Anterior cingulate cortex (tissue), 58 donors: Measurements from ENCODE around the gene PTPRJ.
"Not testable (repeated sequence)": the region's sequence is repeated elsewhere in the genome, so short reads cannot be mapped to it uniquely, and the experiment has no call there.

Experiments
- DNase-seq, 58 donors: peaks; one replicate each; lab custom pipeline; 2025; lab: John Stamatoyannopoulos, UW

PTPRJ gene

DNA sequence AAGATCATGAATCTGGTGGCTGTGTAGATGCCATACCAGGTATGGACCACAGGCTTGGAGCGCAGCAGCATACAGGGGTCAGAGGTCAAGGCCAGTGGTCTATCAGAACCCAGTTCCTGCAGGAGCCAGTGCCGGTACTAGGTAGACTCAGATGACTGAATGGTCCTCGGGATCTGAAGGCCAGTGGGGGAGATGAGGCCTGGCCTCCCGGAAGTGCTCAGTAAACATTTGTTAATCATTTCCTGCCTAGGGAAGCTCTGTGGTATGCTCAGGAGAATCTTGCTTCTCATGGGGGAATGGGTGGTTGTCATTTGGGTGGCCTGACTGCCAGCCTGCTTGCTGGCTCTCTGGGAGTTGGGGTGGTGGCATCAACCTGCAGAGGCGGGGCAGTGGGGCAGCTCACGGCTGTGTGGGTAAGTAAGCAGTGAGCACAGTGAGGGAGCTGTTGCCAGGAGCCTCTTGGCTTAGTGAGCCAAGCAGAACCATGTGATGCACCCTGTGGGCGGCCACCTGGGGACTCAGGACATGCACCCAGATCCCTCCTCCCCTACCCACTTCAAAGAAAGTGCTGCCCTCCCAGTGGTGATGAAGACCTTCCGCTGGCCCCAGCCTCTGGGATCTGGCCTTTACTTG is 33.0 kb downstream of the PTPRJ start:
- DNase-seq: no peak

DNA sequence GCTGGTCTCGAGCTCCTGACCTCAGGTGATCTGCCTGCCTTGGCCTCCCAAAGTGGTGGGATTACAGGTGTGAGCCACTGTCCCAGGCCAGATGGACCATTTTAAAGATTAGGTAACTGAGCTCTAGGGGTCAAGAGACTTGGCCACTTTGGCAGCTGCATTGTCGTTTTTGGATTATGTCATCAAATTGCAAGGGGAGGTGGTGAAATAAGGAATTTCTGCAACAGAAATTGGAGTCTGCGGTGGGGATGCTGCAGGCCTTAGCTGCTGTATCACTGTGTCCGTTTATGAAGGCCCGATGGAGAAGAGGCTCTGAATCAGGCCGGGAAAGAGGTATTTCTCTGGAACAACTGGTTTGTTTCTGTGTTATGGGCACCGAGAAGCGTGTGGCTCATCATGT is 34.6 kb downstream of the PTPRJ start:
- DNase-seq: no peak

DNA sequence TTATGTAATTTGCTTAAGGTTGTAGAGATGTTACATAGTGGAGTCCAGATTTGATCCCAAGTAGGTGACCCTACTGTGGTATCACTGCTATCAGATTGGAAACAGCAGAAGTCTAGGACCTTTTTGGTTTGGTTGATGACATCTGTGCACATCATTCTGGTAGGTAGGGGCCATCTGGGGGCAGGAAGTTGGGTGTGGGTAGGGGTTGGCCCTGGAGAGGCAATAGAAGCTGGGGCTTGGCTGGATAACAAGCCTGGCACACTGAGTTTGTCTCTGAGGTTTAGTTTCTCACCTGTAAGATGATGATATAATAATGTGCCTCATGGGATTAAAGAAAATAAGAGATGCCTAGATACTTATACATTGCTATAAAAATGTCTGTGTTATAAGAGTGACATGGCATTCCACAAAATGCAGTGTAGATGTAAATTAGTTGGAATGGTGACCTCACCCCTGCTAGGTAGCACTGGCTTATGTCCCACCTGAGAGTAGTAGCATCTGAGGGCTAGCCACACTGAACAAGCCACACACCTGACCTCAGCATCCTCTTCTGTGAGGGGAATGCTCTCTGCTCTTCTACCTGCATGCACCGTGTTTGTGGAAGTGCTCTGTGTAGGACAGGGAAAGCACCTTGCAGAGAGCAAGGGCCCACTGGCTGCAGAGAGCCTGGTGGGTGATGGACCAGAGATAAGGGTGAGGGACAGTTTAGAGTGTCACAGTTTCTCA is 36.9 kb downstream of the PTPRJ start:
- no peak for DNase-seq

DNA sequence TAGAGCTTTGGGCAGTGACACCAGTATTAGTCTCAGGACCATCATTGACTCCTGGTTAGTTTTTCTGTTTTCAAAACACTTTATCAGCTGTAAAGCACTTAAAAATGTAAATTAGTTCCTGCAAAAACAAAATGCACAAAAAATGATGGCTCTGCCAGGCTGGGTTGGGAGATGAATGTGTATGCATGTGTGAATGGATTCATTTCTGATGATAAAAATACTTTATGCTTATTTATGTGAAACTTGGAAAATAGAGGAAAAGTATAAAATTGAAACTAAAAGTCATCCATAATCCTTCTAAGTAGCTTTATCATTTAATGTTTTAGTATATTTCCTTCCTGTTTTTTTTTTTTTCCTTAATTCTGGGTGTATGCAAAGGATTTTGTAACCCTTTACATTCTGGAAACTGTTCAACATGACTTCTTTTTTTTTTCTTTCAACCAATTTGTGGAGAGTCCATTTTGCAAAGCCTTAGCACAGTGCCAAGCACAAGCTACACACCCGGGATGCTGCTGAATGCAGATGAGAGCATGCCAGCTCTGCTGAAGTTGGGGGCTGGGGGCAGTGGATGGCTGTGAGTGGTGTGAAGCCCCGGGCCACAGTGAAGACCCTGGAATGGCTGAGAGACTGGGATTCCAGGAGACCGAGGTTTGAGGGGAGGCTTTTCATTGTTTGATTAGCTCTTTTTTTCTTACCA is 37.6 kb downstream of the PTPRJ start:
- no peak for DNase-seq

DNA sequence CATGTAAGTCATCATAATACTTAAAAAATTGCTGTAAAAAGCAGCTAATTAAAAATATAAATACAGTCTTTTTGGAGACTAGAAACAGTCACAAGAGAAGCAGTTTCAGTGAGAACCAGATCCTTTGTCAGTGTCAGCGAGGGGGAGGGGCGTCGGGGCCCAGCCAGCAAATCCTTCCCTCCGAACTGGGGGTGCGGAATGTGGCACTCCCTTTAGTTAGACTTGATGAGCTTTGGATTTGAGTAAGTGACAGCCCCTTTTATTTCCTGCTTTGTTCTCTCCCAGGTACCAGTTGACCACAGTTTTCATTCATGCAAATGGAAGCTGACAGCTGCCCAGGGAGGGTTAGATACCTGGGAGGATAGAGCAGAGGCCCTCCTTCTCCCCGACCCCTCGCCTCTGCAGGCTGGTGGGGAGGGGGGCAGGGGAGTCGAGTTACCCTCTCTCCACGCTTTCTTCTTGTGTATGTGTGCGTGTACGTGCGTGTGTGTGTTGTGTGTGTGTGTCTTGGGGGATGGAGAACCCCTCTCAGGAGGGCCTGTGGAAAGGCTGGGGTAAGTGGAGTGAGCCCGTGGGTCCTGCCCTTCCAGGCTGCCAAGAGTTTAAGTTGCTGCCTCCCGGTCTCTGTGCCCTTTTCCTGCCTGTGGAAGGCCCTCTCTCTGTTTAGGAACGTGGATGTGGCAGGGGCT is 38.3 kb downstream of the PTPRJ start:
- DNase-seq: peak in 5 of 58 donors; percentile 9 to 23 (median 15)

DNA sequence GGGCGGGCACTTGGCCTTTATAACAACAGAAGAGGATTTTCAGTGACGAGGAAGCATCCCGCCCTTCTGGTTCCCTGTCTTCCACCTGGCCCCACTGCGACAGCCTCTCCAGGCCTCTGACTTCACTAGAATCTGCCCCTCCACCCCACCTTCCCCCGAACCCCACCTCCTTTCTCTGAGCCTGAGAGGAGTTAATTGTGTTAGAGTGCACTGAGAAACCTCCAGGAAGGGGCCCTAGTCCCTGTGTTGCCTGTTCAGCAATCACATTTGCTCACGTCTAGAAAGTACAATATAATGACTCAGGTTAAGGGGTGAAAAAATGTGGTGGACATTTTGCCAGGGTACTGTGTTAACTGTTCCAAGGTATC is 38.8 kb downstream of the PTPRJ start:
- DNase-seq: no peak

DNA sequence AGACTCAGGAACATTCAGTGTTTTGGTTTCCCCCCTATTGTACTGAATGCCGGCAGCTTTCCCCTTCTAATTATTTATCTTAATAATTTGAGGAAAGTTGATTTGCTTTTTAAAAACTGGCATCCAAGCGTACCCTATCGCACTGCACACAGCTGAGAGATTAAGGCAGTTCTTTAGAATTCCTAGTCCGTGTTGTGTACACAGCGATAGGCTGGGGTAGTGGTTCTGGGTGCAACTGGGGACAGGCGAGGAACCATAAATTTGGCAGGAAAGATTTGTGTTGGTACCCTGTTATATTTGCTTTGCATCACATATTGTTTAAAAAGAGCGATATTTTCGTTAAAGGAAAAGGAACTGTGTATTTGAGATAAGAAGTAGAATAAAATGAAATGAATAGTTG is 39.2 kb downstream of the PTPRJ start:
- DNase-seq: no peak

DNA sequence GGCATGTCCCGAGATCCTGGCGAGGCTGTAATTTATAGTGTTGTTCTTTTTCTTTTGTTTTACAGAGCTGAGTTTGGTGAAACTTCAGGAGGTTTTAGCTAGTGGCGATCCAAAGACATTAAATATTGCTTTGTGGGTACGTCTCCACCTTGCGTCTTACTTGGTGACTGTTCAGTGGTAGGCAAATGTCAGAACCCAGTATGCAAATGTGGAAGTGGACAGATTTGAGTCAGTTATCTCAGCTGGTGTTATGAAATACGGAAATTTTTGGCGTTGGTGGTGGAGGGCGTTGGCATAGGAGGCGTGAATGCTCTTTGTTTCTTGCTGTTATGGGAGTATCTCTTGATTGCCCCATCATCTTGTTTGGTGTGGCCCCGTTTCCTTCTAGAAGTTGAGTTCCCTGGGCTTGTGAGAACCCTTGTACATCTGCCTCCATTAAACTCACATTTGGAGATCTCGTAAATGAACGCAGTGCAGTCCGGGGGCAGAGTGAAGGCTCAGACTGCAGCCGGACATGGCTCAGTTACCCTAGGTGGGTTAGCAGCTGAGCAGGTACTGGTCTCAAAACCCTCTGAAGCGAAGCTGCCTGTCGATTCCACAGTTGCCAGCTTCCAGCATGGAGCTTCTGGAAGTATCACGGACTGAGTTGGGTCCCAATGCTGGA is 39.9 kb downstream of the PTPRJ start:
- DNase-seq: no peak

DNA sequence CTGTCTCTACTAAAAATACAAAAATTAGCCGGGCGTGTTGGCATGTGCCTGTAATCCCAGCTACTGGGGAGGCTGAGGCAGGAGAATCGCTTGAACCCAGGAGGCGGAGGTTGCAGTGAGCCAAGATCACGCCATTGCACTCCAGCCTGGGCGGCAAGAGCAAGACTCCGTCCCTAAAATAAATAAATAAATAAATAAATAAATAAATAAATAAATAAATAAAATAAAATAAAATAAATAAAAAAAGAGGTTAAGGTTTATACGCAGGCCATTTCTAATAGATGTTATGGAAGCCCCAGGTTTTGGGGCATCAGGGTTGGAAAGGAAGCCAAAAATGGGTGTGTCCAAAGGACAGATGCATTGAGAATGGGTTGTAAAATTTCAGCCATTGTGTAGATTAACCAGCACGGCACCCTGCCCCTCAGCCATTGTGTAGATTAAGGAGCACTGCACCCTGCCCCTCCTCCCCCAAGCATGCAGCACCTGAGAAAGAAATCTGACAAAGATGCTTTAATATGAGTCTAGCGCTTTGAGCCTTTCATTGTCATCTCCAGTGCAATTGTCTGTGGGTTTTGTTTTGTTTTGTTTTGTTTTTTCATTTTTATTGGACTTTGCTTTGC is 41.0 kb downstream of the PTPRJ start:
- not testable (repeated sequence) for DNase-seq

DNA sequence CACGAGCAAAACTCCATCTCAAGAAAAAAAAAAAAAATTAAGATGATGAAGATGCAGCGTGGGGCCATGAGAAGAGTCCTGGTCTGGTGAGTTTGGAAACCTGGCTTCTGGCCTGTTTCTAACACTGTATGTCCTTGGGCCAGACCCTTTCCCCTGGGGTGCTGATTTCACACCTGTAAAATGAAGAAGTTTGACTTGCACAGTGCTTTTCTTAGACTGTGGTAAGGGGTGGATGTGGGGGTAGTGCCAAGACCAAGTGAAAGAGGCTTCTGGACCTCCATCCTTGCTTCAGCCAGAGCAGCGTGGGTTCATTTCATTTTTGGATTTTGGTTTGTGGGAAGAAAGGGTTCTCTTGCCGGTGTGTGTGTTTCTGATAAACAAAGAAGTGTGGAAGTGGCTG is 42.1 kb downstream of the PTPRJ start:
- DNase-seq: no peak

DNA sequence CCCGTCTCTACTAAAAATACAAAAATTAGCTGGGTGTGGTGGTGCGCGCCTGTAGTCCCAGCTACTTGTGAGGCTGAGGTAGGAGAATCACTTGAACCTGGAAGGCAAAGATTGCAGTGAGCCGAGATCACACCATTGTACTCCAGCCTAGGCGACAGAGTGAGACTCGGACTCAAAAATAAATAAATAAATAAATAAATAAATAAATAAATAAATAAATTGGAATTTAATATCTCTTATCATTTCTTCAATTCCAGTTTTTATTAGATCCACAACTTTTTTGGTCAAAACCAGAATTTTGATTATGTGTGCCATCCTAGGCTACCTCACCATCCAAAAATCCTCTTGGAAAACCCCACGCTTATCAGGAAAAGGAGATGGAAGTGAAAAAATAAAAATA is 43.2 kb downstream of the PTPRJ start:
- DNase-seq: not testable (repeated sequence)

DNA sequence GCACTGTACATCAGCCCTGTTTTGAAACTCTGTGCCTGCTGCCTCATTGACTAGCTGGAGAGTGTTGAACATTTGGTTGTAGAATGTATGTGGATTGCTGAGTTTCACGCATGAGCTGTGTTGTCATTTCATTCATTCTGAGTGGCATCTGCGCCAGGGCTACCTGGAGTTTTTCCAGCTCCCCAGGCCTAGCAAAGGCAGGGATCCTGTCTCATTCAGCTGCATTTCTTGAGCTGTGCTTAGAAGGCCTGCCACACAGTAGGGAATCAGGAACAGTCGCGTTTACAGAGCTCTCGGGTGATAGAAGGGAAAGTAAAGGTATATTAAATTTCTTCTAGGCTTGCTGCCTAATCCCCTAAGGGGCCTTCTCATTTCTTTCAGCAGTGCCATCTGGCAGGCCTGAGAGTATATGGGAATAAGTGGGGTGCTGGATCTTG is 44.3 kb downstream of the PTPRJ start:
- DNase-seq: peak in 2 of 58 donors; percentile 16 to 17

DNA sequence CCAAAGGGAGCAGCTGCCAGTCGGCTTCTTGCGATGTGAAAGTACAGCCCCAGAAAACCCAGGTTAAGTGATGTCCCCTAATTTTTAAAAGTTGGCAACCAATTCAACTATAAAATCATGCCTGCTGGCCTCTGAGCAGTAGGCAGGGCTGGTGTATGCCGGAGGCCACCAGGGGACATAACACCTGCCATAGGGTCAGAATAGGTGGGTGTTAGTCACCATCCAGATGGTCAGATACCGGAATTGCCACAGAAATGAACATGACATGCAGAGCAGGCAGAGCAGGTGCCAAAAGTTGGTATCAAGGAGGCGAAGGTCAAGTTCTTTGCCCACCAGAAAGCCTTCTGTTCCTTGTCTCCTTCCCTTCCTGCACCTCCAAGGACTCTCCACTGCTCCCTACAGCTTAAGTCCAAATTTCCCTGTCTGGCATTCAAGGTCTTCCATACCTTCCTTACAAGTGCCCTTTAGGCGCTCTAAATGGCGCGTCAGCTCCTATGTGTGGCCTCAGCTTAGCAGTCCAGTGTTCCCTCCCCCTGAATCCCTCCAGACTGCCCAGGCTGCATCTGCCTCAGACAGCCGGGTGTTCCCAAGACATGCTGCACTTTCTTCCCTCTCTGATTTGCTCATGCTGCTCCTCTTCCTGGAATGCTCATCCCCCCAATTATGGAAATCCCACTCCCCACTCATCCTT is 45.1 kb downstream of the PTPRJ start:
- no peak for DNase-seq

DNA sequence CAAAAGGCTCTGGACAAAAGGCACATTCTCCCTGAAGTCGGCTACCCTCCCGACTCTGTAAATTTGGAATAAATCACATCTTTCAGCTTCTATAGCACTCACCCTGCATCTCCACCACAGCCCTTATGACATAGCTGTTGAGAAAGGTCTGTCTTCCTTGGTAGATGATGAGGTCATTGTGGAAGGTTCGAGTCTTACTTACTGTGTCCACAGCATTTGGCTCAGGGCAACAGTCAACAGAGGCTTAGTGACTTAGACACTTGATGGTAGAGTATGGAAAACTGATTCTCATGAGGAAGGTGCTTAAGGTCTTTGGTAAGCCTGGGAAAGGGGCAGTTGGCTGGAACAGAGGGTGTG is 45.6 kb downstream of the PTPRJ start:
- no peak for DNase-seq

DNA sequence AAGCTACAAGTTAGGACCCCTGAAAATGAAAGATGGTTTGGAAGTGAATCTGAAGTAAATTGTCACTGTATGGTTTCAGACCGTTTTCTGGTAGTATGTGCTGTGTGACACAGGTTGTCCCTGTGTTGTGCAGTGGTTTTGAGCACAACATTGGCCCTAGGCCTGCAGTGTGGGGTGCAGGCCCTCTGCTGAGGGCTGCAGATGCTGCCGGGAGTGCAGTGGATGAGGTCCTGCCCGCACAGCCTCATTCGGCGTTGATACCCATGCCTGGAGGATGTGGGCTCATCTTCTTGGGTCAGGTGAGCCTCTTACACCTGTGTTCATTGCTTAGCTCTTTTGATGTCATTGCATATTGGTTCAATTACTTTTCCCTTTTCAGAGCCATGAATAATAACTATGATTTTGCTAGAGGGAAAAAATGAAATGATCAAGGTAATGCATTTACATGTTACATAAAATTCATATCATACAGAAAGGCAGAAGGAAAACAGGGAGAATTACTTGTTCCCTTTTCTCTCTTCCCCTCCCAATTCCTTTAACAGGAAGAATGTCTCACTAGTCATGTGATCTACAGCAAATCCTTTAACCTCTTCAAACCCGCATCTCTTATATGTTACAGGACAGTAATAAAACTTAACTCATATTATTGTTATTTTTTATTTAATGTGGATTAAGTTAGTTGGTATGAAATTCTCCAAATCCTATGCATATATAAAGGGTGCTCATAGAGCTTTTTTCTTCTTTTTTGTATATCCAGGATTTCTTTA is 48.7 kb downstream of the PTPRJ start:
- no peak for DNase-seq

DNA sequence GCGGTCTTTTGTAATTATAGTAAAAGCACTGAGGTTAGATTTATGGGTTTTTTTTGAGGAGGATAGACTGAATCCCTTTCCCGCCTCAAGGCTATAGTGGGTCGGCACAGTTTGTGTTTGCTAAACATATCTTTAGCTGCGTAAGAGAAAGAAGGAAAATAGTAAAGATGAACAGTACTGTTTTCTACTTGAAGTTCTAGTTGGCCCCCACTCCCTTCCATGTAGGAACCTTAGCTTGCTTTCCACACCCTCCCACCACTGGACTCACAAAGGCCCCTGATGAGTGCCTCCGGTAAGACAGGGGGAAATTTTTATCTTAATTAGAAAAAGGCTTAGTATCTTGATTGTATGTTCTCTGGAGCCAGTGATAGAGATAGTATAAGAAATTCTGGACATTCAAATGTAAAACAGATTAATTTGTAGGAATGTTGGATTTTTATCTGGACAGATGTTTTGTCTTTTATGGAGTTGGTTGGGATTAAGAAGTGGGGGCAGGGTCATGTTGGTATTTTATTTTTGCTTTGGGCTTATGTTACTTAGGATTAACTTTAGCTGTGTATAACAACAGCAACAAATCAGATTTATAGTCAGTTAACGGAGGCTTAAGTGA is 49.4 kb downstream of the PTPRJ start:
- no peak for DNase-seq

DNA sequence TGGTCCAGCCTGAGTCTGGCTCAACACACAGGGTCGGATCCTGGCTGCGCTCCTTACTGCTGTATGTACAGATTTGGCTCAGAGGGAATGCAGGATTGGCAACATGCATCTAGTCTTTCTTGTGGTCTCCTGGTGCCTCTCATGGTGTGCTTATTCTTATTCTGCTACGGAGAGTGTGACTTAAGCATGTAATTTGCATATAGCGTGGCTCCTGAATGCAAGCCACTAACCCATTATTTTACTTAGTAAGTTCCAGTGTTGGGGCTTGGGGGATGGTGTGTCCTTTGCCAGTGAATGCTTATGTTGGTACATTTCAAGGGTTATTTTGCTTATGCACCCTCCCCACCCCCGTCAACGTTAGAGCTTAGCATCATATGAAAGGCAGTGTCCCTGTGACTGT is 51.2 kb downstream of the PTPRJ start:
- DNase-seq: no peak

DNA sequence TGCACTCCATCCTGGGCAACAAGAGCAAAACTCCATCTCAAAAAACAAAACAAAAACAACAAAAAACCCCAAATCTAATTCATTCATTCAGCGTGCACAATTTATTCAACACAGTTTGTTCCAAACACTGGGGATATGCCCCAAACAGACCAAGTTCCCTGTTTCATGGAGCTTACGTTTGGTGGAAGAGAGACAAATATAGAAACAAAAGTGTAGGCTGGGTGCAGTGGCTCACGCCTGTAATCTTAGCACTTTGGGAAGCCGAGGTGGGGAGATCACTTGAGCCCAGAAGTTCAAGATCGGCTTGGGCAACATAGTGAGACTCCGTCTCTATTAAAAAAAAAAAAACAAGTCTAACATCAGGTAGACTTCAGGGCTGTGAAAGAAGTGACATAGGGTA is 52.4 kb downstream of the PTPRJ start:
- DNase-seq: no peak
